HepG2 (cell line): ENCODE results near the gene FJX1. TPM values are rescaled to one million over a fixed set of nuclear protein-coding genes. Genes with fewer than 3 reads are reported as not detected.
A peak's percentile ranks its signal among the peaks of the same experiment; 100 is the strongest.

Experiments
- EHMT2 ChIP-seq: fragments of 200-600 bp; sonication (generic); IDR thresholded peaks from 2 replicates; pipeline ENCODE4 v1.7.0; 2017; ENCODE audit warnings: antibody characterized with exemption, low read depth, low read length, borderline replicate concordance
- FOSL2 ChIP-seq: sonication (generic); formaldehyde crosslinking; IDR thresholded peaks from 2 replicates; pipeline ENCODE4 v1.4.0; 2020; ENCODE audit warnings: missing genetic modification reagents
- HIVEP1 ChIP-seq: sonication (generic); formaldehyde crosslinking; IDR thresholded peaks from 2 replicates; pipeline ENCODE4 v1.4.0; 2020; ENCODE audit warnings: mild to moderate bottlenecking, missing genetic modification reagents
- IKZF4 ChIP-seq: sonication (generic); formaldehyde crosslinking; IDR thresholded peaks from 2 replicates; pipeline ENCODE4 v1.5.1; 2020; ENCODE audit warnings: borderline replicate concordance, mild to moderate bottlenecking, low read depth, missing genetic modification reagents; ENCODE audit errors: not compliant biosample characterization
- KAT7 ChIP-seq: IDR thresholded peaks from 2 replicates; pipeline ENCODE4 v1.6.1; 2018; ENCODE audit warnings: borderline replicate concordance, missing compliant biosample characterization
- MIXL1 ChIP-seq: IDR thresholded peaks from 2 replicates; pipeline ENCODE4 v1.6.1; 2016
- RFX1 ChIP-seq: fragments of 450-650 bp; IDR thresholded peaks from 2 replicates; pipeline ENCODE4 v1.6.1; 2017
- SATB2 ChIP-seq: sonication (generic); formaldehyde crosslinking; IDR thresholded peaks from 2 replicates; pipeline ENCODE4 v1.5.0; 2020; ENCODE audit warnings: missing genetic modification reagents
- SETDB1 ChIP-seq: sonication (generic); formaldehyde crosslinking; IDR thresholded peaks from 2 replicates; pipeline ENCODE4 v1.5.1; 2020; ENCODE audit warnings: missing genetic modification reagents, mild to moderate bottlenecking, borderline replicate concordance
- SOX13 ChIP-seq, 3 experiments: fragments of 450-650 bp in 1 of 3; sonication (generic) in 1 of 3; formaldehyde crosslinking in 1 of 3; IDR thresholded peaks in 2 of 3; conservative IDR thresholded peaks in 1 of 3; 2 replicates each; pipeline versions ENCODE4 v1.5.0 to v1.6.1; 2016 to 2020; ENCODE audit warnings: antibody characterized with exemption in 1 of 3, mild to moderate bottlenecking in 1 of 3, missing compliant biosample characterization in 1 of 3, missing genetic modification reagents in 1 of 3, moderate library complexity in 1 of 3
- SPEN ChIP-seq: sonication (generic); formaldehyde crosslinking; IDR thresholded peaks from 2 replicates; pipeline ENCODE4 v1.5.1; 2020; ENCODE audit warnings: low read depth, mild to moderate bottlenecking, missing genetic modification reagents
- TP53 ChIP-seq: sonication (generic); formaldehyde crosslinking; conservative IDR thresholded peaks from 2 replicates; pipeline ENCODE4 v1.4.0; 2020; ENCODE audit warnings: missing genetic modification reagents
- ZNF101 ChIP-seq: sonication (generic); formaldehyde crosslinking; IDR thresholded peaks from 2 replicates; pipeline ENCODE4 v1.4.0; 2020; ENCODE audit warnings: mild to moderate bottlenecking, low read depth, missing genetic modification reagents, borderline replicate concordance
- ZNF318 ChIP-seq: sonication (generic); formaldehyde crosslinking; IDR thresholded peaks from 2 replicates; pipeline ENCODE4 v1.4.0; 2020; ENCODE audit warnings: mild to moderate bottlenecking, missing genetic modification reagents
- ZNF362 ChIP-seq: sonication (generic); formaldehyde crosslinking; IDR thresholded peaks from 2 replicates; pipeline ENCODE4 v1.4.0; 2020; ENCODE audit warnings: missing genetic modification reagents, mild to moderate bottlenecking, borderline replicate concordance
- ZNF382 ChIP-seq: sonication (generic); formaldehyde crosslinking; IDR thresholded peaks from 2 replicates; pipeline ENCODE4 v1.5.0; 2020; ENCODE audit warnings: missing genetic modification reagents, mild to moderate bottlenecking, borderline replicate concordance
- ZNF546 ChIP-seq: sonication (generic); formaldehyde crosslinking; conservative IDR thresholded peaks from 2 replicates; pipeline ENCODE4 v1.8.1; 2023; ENCODE audit warnings: mild to moderate bottlenecking, missing genetic modification reagents
- ZNF563 ChIP-seq: sonication (generic); formaldehyde crosslinking; IDR thresholded peaks from 2 replicates; pipeline ENCODE4 v1.8.0; 2022; ENCODE audit warnings: mild to moderate bottlenecking, moderate library complexity, missing genetic modification reagents
- ZNF766 ChIP-seq: sonication (generic); formaldehyde crosslinking; IDR thresholded peaks from 2 replicates; pipeline ENCODE4 v1.5.0; 2020; ENCODE audit warnings: missing genetic modification reagents, borderline replicate concordance
- polyA plus RNA-seq, 8 experiments: library from polyadenylated mRNA; depleted of rRNA in 3 of 8; stranded (reverse) in 7 of 8; unstranded in 1 of 8; fragments of >200 nt; fragmentation: Illumina TruSeq in 4 of 8; extraction: Trizol in 4 of 8; gene quantifications; 2 replicates each; pipeline versions ENCODE4 v1.2.1 to v1.2.3, GENCODE V29; 2011 to 2016; ENCODE audit warnings: low read depth in 4 of 8, missing spikeins in 1 of 8, mixed read lengths in 1 of 8; ENCODE audit not compliant: insufficient read depth in 1 of 8
- total RNA-seq, 5 experiments: library from RNA; depleted of rRNA; stranded (reverse); fragments of >200 nt; fragmentation: Illumina TruSeq; extraction: Trizol; gene quantifications; 2 replicates each; pipeline ENCODE4 v1.2.3, GENCODE V29; 2016; ENCODE audit warnings: low read depth in 1 of 5

FJX1 gene
- total and polyA plus RNA-seq, 2 of the 13 experiments (the other 11 are each of a cell fraction or from before 2014, with no cell fraction given), result 0.40 to 0.82 TPM

GRCh38 chr11:35662649-35663407 lies 44.6 kb downstream of the FJX1 start, which contains the start of gene TRIM44 (continued):
- TF ChIP-seq IKZF4 (CRISPR knock-in tag) (peak; percentile 99), ZNF382 (CRISPR knock-in tag) (no peak), FOSL2 (CRISPR knock-in tag) (peak; percentile 66), MIXL1 (CRISPR knock-in tag) (no peak), KAT7 (CRISPR knock-in tag) (peak; percentile 73), ZNF318 (peak; percentile 99), ZNF362 (CRISPR knock-in tag) (peak; percentile 59; the same call in 1 of the 2 replicates), RFX1 (no peak), TP53 (CRISPR knock-in tag) (0 out of 2 replicates have a peak, but pooled peaks have one; percentile 57), SOX13 (IDR thresholded peaks at IDR 0.05) (no peak), SOX13 (CRISPR knock-in tag; conservative IDR thresholded peaks at IDR 0.05 in 1 of 2, IDR thresholded peaks at IDR 0.05 in 1 of 2) (no peak), SPEN (CRISPR knock-in tag) (peak; percentile 77), ZNF766 (CRISPR knock-in tag) (peak; percentile 99; the same call in 1 of the 2 replicates), SATB2 (CRISPR knock-in tag) (peak; percentile 97), ZNF546 (CRISPR knock-in tag) (peak; percentile 98), EHMT2 (no peak), HIVEP1 (peak; percentile 93), ZNF563 (CRISPR knock-in tag) (peak; percentile 99), SETDB1 (CRISPR knock-in tag) (peak; percentile 82; the same call in 1 of the 2 replicates), ZNF101 (CRISPR knock-in tag) (peak; percentile 91; the same call in 1 of the 2 replicates)
